UCSD-AML1 (cell line): ENCODE measurements around the gene CCZ1.
"Not testable (repeated sequence)": the region's sequence is repeated elsewhere in the genome, so short reads cannot be mapped to it uniquely, and the experiment has no call there.

ENCODE experiments used
- DNase-seq: peaks from one replicate; lab custom pipeline; 2025; ENCODE audit not compliant: unreplicated experiment; lab: John Stamatoyannopoulos, UW

Gene CCZ1

GRCh38 chr7:5898480-5899224 lies at the start of gene CCZ1:
CCZ1 (plus strand) TSS chr7:5898733; CDS start chr7:5898800, 67 bp downstream.
- DNase-seq = peak; percentile 71

GRCh38 chr7:5850944-5851343 lies 47.6 kb upstream of the CCZ1 start:
- DNase-seq = no peak

- no peak for DNase-seq
Measured at GRCh38 chr7:5854738-5855137, 43.8 kb upstream of the CCZ1 start.

- DNase-seq = not testable (repeated sequence)
Measured at GRCh38 chr7:5857041-5857575, 41.4 kb upstream of the CCZ1 start.

GRCh38 chr7:5858494-5858893 lies 40.0 kb upstream of the CCZ1 start:
- not testable (repeated sequence) for DNase-seq

GRCh38 chr7:5861281-5861680 lies 37.3 kb upstream of the CCZ1 start:
- DNase-seq = not testable (repeated sequence)

- DNase-seq = not testable (repeated sequence)
Measured at GRCh38 chr7:5862753-5863366, 35.7 kb upstream of the CCZ1 start.

GRCh38 chr7:5865279-5865931 lies 33.1 kb upstream of the CCZ1 start:
- not testable (repeated sequence) for DNase-seq

- no peak for DNase-seq
Measured at GRCh38 chr7:5867060-5867459, 31.5 kb upstream of the CCZ1 start.

- DNase-seq = not testable (repeated sequence)
Measured at GRCh38 chr7:5868928-5869341, 29.6 kb upstream of the CCZ1 start.

- no peak for DNase-seq
Measured at GRCh38 chr7:5869691-5870090, 28.8 kb upstream of the CCZ1 start.

- no peak for DNase-seq
Measured at GRCh38 chr7:5870311-5870710, 28.2 kb upstream of the CCZ1 start.

GRCh38 chr7:5872326-5872725 lies 26.2 kb upstream of the CCZ1 start:
- DNase-seq = no peak

GRCh38 chr7:5879591-5879990 lies 18.9 kb upstream of the CCZ1 start:
- DNase-seq = not testable (repeated sequence)

GRCh38 chr7:5880106-5880505 lies 18.4 kb upstream of the CCZ1 start:
- not testable (repeated sequence) for DNase-seq

- not testable (repeated sequence) for DNase-seq
Measured at GRCh38 chr7:5884431-5884830, 14.1 kb upstream of the CCZ1 start.

- DNase-seq = not testable (repeated sequence)
Measured at GRCh38 chr7:5888021-5888420, 10.5 kb upstream of the CCZ1 start.

GRCh38 chr7:5890244-5890643 lies 8.3 kb upstream of the CCZ1 start:
- DNase-seq = not testable (repeated sequence)

GRCh38 chr7:5892498-5892897 lies 6.0 kb upstream of the CCZ1 start:
- no peak for DNase-seq

GRCh38 chr7:5897369-5897919 lies 1.1 kb upstream of the CCZ1 start:
- DNase-seq = not testable (repeated sequence)

GRCh38 chr7:5903002-5903401 lies 4.5 kb downstream of the CCZ1 start:
- not testable (repeated sequence) for DNase-seq
